B cell (primary cell): ENCODE data around the gene FOXL1. TPM values are rescaled to one million over a fixed set of nuclear protein-coding genes. Genes with fewer than 3 reads are reported as not detected.

ENCODE experiments used
- ATAC-seq: fragments of 200-7000 bp; cut with Tn5 transposase; one replicate; pipeline ENCODE4 v1.10.0; 2021; ENCODE audit warnings: low read depth, mild to moderate bottlenecking, moderate number of reproducible peaks, moderate library complexity
- CTCF ChIA-PET: fragments of 350-600 bp; sonication (Branson Sonifier 250); formaldehyde crosslinking; loops from one replicate; lab custom pipeline; 2021; ENCODE audit warnings: antibody characterized with exemption, inconsistent platforms; lab: Charles Lee
- POLR2A ChIA-PET: fragments of 350-600 bp; sonication (Branson Sonifier 250); formaldehyde crosslinking; loops from one replicate; lab custom pipeline; 2021; ENCODE audit warnings: antibody characterized with exemption; lab: Charles Lee
- DNase-seq: peaks from one replicate; pipeline ENCODE4 v3.0.0; 2013
- H2AFZ ChIP-seq: 2 replicates; pipeline ENCODE4 v1.6.1; 2012; ENCODE audit warnings: mild to moderate bottlenecking, low read depth, low read length; ENCODE audit not compliant: insufficient read depth, poor library complexity, severe bottlenecking
- H3K27ac ChIP-seq, 2 donors: 1 replicate in 1 of 2; 2 replicates in 1 of 2; pipeline ENCODE4 v1.5.1; 2012 to 2013; ENCODE audit warnings: low read length in 2 of 2, mild to moderate bottlenecking in 2 of 2, moderate library complexity in 1 of 2
- H3K27me3 ChIP-seq, 4 experiments: fragments of 200-600 bp in 1 of 4; sonication (generic) in 1 of 4; replicated peaks in 1 of 4; 1 replicate in 2 of 4; 2 replicates in 2 of 4; pipeline versions ENCODE4 v1.6.1 to v1.7.0; 2013 to 2016; ENCODE audit warnings: low read length in 3 of 4, mild to moderate bottlenecking in 2 of 4, mixed read lengths in 1 of 4, moderate library complexity in 1 of 4; ENCODE audit not compliant: insufficient read depth in 4 of 4, control insufficient read depth in 3 of 4; ENCODE audit errors: control extremely low read depth in 1 of 4
- H3K36me3 ChIP-seq, 2 experiments: replicated peaks in 1 of 2; 1 replicate in 1 of 2; 2 replicates in 1 of 2; pipeline versions ENCODE4 v1.6.1 to v1.7.1; 2013; ENCODE audit warnings: low read length in 1 of 2; ENCODE audit not compliant: insufficient read depth in 2 of 2, control insufficient read depth in 1 of 2; ENCODE audit errors: control extremely low read depth in 1 of 2, extremely low read depth in 1 of 2
- H3K4me1 ChIP-seq, 2 donors: fragments of 200-600 bp in 1 of 2; sonication (generic) in 1 of 2; 1 replicate in 1 of 2; 2 replicates in 1 of 2; pipeline versions ENCODE4 v1.5.1 to v1.6.1; 2013 to 2017; ENCODE audit warnings: low read length in 2 of 2; ENCODE audit not compliant: control insufficient read depth in 2 of 2, insufficient read depth in 2 of 2
- H3K4me2 ChIP-seq: replicated peaks from 2 replicates; pipeline ENCODE3; 2012; ENCODE audit warnings: mild to moderate bottlenecking, low read depth, low read length; ENCODE audit not compliant: poor library complexity, severe bottlenecking
- H3K4me3 ChIP-seq, 5 experiments: fragments of 200-600 bp in 1 of 5; sonication (generic) in 1 of 5; 1 replicate in 3 of 5; 2 replicates in 2 of 5; pipeline versions ENCODE4 v1.5.1 to v1.7.0; 2011 to 2016; ENCODE audit warnings: low read length in 4 of 5, mild to moderate bottlenecking in 4 of 5, low read depth in 2 of 5, control low read depth in 1 of 5, moderate library complexity in 1 of 5; ENCODE audit not compliant: insufficient read depth in 1 of 5; ENCODE audit errors: control extremely low read depth in 1 of 5, extremely low read depth in 1 of 5
- H3K79me2 ChIP-seq: fragments of 200-600 bp; sonication (generic); one replicate; pipeline ENCODE4 v1.6.0; 2016; ENCODE audit warnings: low read length; ENCODE audit not compliant: control insufficient read depth, insufficient read depth
- H3K9ac ChIP-seq: fragments of 200-600 bp; sonication (generic); 2 replicates; pipeline ENCODE4 v1.6.1; 2017; ENCODE audit warnings: mild to moderate bottlenecking, low read length, moderate library complexity
- H3K9me3 ChIP-seq, 3 donors: one replicate each; pipeline versions ENCODE4 v1.6.1 to v1.7.1; 2013; ENCODE audit warnings: low read length in 2 of 3; ENCODE audit not compliant: control insufficient read depth in 2 of 3, insufficient read depth in 1 of 3; ENCODE audit errors: control extremely low read depth in 1 of 3
- H4K20me1 ChIP-seq: 2 replicates; pipeline ENCODE4 v1.6.0; 2012; ENCODE audit warnings: mild to moderate bottlenecking, low read length; ENCODE audit not compliant: insufficient read depth, control insufficient read depth, poor library complexity, severe bottlenecking
- H3K27ac Mint-ChIP-seq: one replicate; pipeline ENCODE4 v1.8.0; 2021; ENCODE audit warnings: mixed read lengths
- H3K27me3 Mint-ChIP-seq: one replicate; pipeline ENCODE4 v1.8.0; 2021; ENCODE audit warnings: mixed read lengths
- H3K4me1 Mint-ChIP-seq: one replicate; pipeline ENCODE4 v1.8.0; 2021; ENCODE audit warnings: mixed read lengths
- H3K4me3 Mint-ChIP-seq: one replicate; pipeline ENCODE4 v1.8.0; 2021; ENCODE audit warnings: mixed read lengths
- H3K9me3 Mint-ChIP-seq: one replicate; pipeline ENCODE4 v1.8.0; 2022; ENCODE audit warnings: mixed read lengths; ENCODE audit not compliant: insufficient read depth
- EZH2 ChIP-seq: IDR thresholded peaks from 2 replicates; pipeline ENCODE4 v1.6.1; 2012; ENCODE audit warnings: borderline replicate concordance, low read depth, mild to moderate bottlenecking, moderate library complexity, low read length; ENCODE audit not compliant: insufficient read depth, poor library complexity, severe bottlenecking
- WGBS: methylation state at CpG from one replicate; pipeline ENCODE4 v1.1.5; 2013; ENCODE audit warnings: missing lambda C conversion rate; ENCODE audit not compliant: insufficient coverage; 5-methylcytosine and 5-hydroxymethylcytosine counted together
- intact Hi-C: fragments of 100-400 bp; cut with micrococcal nuclease; formaldehyde crosslinking; loops from one replicate; pipeline ENCODE4 v1.10.0; 2022
- polyA plus RNA-seq: library from polyadenylated mRNA; depleted of rRNA; stranded (reverse); fragments of >200 nt; gene quantifications from 2 replicates; pipeline ENCODE4 v1.2.3, GENCODE V29; 2012
- total RNA-seq, 2 donors: library from RNA; stranded (reverse); fragments of 120-200 nt in 1 of 2; gene quantifications; 1 replicate in 1 of 2; 2 replicates in 1 of 2; pipeline versions ENCODE4 v1.2.3 to v1.2.4, GENCODE V29; 2013 to 2022
- TF ChIP-seq, protein P1 (sequence below): fragments of 200-600 bp; IDR thresholded peaks from one replicate; pipeline ENCODE4 v1.8.0; 2022; ENCODE audit warnings: antibody characterized with exemption, mild to moderate bottlenecking

Gene FOXL1
- total and polyA plus RNA-seq, 2 donors (not counting 1 experiment from before 2014, with no cell fraction given) = not detected

DNA sequence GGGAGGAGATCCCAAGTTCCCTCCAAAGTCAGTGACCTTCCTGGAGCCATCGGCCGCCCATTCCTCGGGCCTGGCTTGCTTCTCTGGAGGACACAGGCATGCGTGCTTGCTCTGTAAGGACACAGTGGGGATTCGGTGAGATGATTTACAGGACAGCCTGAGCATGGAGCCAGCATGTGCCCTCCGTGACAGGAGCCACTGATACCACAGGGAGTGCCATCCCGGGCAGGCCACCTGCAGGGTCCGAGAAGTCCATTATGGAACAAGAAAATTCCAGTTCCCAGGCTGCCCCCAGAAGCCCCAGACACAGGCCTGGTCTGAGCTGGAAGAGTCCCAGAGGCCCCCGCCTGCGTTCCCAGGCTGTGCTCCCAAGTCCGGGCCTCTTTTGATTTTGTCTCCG lies 47.9 kb downstream of the FOXL1 start:
- no peak overlapping the region for H2AFZ ChIP-seq
- POLR2A ChIA-PET = no interaction called here
- 96% methylated on average over 12 of the region's 12 CpGs for WGBS

DNA sequence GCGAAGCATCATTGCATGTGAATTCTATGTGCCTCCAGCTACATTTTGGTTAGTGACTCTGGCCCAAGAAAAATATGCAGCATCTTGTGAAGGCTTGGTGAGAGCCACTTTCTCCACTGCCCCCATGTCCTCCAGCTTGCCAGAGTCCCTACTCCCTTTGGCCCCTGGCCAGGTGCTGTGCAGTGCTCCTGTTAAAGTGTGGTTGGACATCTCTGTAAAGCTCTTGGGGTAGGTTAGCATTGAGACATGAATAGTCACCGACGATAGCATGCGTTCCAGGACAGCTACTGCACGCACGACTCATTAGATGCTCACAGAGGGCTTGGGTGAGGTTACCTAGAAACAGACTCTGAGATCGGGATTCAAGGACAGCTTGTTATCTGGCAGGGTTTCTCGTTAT lies 48.6 kb downstream of the FOXL1 start:
- CTCF ChIA-PET = no interaction called here
- ATAC-seq = no peak
- H3K27ac Mint-ChIP-seq = no peak overlapping the region

More for the DNA sequence above, 47.9 kb downstream of the FOXL1 start:
- Histone ChIP-seq H3K4me1 (no peaks in the 10 kb centered on the region), H3K79me2 (no peaks in the 10 kb centered on the region), H3K4me2 (no peak overlapping the region), H3K27ac (no peak overlapping the region), H3K9me3 (no peaks in the 10 kb centered on the region), H4K20me1 (no peaks in the 10 kb centered on the region), H3K36me3 (no peaks in the 10 kb centered on the region), H3K4me3 (no peak overlapping the region), H3K27me3 (peaks cover 0 to 5% (median 0%) of the 10 kb centered on the region in 4 experiments), H3K9ac (no peak overlapping the region)
- Mint-ChIP-seq H3K27ac (no peak overlapping the region), H3K4me1 (no peaks in the 10 kb centered on the region), H3K4me3 (no peak overlapping the region), H3K27me3 (peaks cover 21% of the 10 kb centered on the region), H3K9me3 (no peaks in the 10 kb centered on the region)
- TF ChIP-seq, protein P1, sequence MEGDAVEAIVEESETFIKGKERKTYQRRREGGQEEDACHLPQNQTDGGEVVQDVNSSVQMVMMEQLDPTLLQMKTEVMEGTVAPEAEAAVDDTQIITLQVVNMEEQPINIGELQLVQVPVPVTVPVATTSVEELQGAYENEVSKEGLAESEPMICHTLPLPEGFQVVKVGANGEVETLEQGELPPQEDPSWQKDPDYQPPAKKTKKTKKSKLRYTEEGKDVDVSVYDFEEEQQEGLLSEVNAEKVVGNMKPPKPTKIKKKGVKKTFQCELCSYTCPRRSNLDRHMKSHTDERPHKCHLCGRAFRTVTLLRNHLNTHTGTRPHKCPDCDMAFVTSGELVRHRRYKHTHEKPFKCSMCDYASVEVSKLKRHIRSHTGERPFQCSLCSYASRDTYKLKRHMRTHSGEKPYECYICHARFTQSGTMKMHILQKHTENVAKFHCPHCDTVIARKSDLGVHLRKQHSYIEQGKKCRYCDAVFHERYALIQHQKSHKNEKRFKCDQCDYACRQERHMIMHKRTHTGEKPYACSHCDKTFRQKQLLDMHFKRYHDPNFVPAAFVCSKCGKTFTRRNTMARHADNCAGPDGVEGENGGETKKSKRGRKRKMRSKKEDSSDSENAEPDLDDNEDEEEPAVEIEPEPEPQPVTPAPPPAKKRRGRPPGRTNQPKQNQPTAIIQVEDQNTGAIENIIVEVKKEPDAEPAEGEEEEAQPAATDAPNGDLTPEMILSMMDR = no peak
- TF ChIP-seq EZH2 = no peak
- CTCF ChIA-PET = no interaction called here
- no peak for DNase-seq
- intact Hi-C loops = no loop called here
- no peak for ATAC-seq

More for the DNA sequence above, 48.6 kb downstream of the FOXL1 start:
- Mint-ChIP-seq H3K27me3 (peaks cover 23% of the 10 kb centered on the region), H3K9me3 (no peaks in the 10 kb centered on the region), H3K4me3 (no peak overlapping the region), H3K4me1 (peaks cover 4% of the 10 kb centered on the region)
- Histone ChIP-seq H3K36me3 (no peaks in the 10 kb centered on the region), H2AFZ (no peak overlapping the region), H3K27me3 (peaks cover 0 to 5% (median 0%) of the 10 kb centered on the region in 4 experiments), H3K9me3 (no peaks in the 10 kb centered on the region), H3K79me2 (no peaks in the 10 kb centered on the region), H3K4me1 (no peaks in the 10 kb centered on the region), H4K20me1 (no peaks in the 10 kb centered on the region), H3K4me2 (no peak overlapping the region), H3K4me3 (no peak overlapping the region), H3K27ac (no peak overlapping the region), H3K9ac (no peak overlapping the region)
- POLR2A ChIA-PET = no interaction called here
- DNase-seq = no peak
- TF ChIP-seq, protein P1 = no peak
- TF ChIP-seq EZH2 = no peak
- WGBS = 93% methylated on average over 7 of the region's 8 CpGs
- intact Hi-C loops = no loop called here
